SHP77 treated with DMSO at 0.1 percent for 48 hours (cell line): ENCODE measurements around the gene ADI1.
"Not testable (repeated sequence)": the region's sequence is repeated elsewhere in the genome, so short reads cannot be mapped to it uniquely, and the experiment has no call there.

Experiments
- DNase-seq: peaks from one replicate; lab custom pipeline; 2025; lab: John Stamatoyannopoulos, UW

Gene ADI1

GRCh38 chr2:3493615-3494007 is 25.7 kb downstream of the ADI1 start:
- DNase-seq: no peak

- DNase-seq: no peak
Measured at GRCh38 chr2:3492951-3493614, 26.2 kb downstream of the ADI1 start.

GRCh38 chr2:3492475-3492787 is 26.9 kb downstream of the ADI1 start:
- not testable (repeated sequence) for DNase-seq

DNA sequence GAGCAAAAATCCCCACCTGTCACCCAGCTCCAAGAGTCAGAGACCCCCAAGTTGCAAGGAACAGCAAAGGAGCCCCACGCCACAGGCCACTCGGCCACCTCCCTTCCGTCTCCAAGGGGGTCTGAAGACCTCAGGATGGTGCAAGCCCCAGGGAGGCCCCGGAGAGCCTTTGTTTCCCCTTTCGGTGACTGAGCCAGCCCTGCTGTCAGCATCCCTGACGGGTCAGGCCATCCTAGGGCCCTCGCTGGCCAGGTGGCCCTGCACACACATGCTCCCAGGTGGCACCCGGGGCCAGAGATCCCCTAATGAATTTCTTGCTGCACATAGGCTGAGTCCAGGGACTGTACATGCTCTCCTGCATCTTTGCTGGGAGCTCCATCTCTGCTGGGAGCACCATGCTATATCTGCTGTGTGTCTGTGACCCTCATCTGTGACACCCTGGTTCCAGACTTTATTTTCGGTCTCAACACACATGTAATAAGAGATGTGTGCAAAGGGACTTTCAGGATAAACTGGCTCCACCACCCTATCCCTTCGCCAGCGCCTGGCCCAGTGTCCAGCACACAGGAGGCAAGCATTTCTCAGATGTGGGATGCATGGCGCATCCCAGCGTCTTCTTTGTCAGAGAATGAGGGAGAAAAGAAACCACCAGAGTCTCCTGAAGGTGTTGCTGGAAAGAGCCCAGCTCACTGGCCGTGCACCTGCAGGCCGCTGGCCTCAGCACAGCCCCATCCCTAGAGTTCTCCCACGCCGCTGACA is 27.4 kb downstream of the ADI1 start:
- DNase-seq: no peak

GRCh38 chr2:3491306-3491705 is 28.0 kb downstream of the ADI1 start:
- no peak for DNase-seq

- DNase-seq: no peak
Measured at GRCh38 chr2:3490191-3491170, 28.9 kb downstream of the ADI1 start.

DNA sequence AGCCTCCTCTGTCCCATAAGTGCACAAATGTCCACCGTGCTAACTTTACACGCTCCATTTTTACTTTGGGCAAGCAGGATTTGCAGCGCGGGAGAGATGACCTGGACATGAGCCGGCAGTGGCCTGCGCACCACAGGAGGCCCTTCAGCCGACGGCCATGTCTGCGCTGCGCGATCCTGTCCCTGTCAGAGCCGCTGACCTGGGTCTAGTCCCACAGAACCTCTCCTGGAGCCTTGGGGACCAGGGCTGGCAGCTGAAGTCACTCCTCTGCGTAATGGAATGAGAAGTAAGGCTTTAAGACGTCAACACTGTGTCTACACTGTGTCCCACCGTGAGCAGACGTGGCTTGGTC is 29.6 kb downstream of the ADI1 start:
- DNase-seq: no peak

DNA sequence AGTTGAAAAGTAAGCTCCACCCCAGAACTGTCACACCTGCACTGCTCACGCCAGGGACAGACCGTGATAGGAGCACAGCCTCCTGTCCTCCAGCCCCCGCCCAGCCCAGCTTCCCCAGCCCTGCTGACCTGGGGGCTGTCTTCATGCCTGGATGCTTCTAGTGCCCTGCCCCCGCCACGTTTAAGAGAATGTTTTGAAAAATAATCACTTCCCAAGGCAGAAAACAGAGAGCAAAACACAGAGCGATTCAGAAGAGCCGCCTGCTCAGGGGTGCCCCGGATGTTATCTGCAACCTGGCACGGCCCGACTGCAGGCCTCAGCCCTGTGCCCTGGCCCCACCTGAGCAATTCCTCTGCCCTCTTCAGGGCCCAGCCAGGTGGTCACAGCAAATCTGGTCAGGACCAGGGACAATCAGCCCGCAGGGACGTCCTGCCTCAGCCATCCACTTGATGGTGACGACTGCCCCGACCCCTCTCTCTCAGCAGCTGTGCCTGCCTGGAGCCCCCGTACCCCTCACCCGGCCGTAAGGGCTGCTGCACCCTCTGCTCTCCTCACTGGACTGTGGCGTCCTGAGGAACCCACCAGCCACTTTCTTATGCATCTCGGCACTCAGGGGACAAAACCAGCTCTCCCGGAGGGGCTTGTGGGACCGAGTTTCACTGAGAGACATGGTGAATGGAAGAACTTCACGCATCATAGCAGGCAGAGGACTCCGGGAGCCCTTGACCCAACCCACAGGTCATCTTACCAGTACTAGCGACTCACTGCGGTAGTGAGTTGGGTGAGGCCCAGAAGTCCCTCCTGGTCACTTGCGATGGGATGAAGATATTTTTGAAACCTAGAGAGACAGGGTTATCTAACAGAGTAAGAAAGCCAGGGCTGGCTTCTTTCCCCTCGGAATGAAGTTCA is 30.2 kb downstream of the ADI1 start:
- DNase-seq: no peak

DNA sequence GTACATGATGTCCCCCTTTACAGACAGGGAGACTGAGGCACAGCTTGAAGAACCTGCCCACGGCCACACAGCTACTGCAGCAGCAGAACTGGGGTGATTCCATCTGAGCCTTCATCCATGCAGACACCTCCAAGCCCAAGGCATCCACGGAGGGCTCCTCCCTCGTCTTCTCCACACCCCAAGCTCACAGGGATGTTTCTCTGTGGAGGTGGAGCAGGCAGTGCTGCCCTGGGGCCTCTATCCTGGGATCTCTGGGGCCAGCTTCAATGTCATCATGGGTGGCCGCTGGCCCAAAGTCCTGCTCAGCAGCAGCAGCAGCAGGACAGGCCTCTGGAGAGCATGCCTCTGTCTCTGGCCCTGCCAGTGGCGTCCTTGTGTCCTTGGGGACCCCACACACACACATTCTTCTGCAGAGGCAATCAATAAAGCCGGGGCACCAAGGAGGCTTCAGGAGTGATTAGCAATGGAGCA is 31.2 kb downstream of the ADI1 start:
- DNase-seq: no peak

- no peak for DNase-seq
Measured at GRCh38 chr2:3487432-3487831, 31.9 kb downstream of the ADI1 start.

GRCh38 chr2:3487028-3487425 is 32.3 kb downstream of the ADI1 start:
- DNase-seq: no peak

GRCh38 chr2:3486047-3487027 is 33.0 kb downstream of the ADI1 start:
- DNase-seq: no peak

- DNase-seq: no peak
Measured at GRCh38 chr2:3485166-3485565, 34.2 kb downstream of the ADI1 start.

GRCh38 chr2:3483986-3484960 is 35.1 kb downstream of the ADI1 start:
- DNase-seq: no peak

- no peak for DNase-seq
Measured at GRCh38 chr2:3483227-3483985, 35.9 kb downstream of the ADI1 start.

DNA sequence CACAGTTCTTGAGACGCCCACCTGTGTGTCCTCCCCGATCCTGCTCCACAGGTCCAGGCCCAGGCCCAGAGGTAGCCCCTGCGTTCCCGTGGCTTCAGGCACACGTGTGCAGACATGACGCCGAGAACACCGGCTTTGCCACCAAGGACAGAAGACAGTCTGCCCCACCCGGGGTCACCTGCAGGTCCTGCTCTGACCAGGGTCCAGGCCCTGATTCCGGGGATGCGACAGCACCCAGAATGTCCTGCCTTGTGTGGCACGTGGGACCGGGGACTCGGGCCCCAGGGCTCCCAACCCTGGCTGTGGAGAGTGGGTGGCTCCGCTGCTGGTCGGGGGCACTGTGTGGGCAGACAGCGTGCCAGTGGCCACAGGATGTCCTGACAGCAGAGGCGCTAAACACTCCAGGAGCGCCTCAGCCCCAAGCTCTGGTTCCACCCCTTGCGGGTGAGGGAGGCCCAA is 36.9 kb downstream of the ADI1 start:
- no peak for DNase-seq

- DNase-seq: no peak
Measured at GRCh38 chr2:3481736-3482362, 37.5 kb downstream of the ADI1 start.

DNA sequence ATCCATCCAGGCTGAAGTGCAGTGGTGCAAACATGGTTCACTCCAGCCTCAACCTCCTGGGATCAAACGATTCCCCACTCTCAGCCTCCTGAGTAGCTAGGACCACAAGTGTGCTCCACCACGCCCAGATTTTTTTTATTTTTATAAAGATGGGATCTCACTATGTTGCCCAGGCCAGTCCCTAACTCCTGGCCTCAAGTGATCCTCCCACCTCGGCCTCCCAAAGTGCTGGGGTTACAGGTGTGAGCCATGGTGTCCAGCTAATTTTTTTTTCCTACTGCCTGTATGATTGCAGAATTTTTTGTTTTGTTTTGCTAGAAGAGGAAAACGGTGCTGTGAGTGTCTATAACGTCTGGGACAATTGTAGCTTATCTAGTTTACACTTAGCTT is 38.3 kb downstream of the ADI1 start:
- no peak for DNase-seq
